NCI-H69 (cell line): ENCODE data around the gene GPRIN3.

Experiments used
- DNase-seq: peaks from one replicate; lab custom pipeline; 2025; lab: John Stamatoyannopoulos, UW

GPRIN3 gene

GRCh38 chr4:89307446-89308160 is at the start of gene GPRIN3:
GPRIN3 (minus strand) TSS chr4:89307800; CDS start chr4:89250110, 57,690 bp downstream.
- peak; percentile 91 for DNase-seq

- peak; percentile 60 for DNase-seq
These were observed 49.7 kb upstream of the GPRIN3 start for GRCh38 chr4:89357340-89357739.

GRCh38 chr4:89356086-89356485 is 48.5 kb upstream of the GPRIN3 start:
- DNase-seq, result peak; percentile 88

GRCh38 chr4:89353514-89353913 is 45.9 kb upstream of the GPRIN3 start:
- peak; percentile 6 for DNase-seq

GRCh38 chr4:89352541-89352940 is 44.9 kb upstream of the GPRIN3 start:
- peak; percentile 69 for DNase-seq

- DNase-seq, result no peak
These were observed 43.6 kb upstream of the GPRIN3 start for GRCh38 chr4:89351201-89351600.

GRCh38 chr4:89347363-89348025 is 39.9 kb upstream of the GPRIN3 start:
- DNase-seq, result no peak

GRCh38 chr4:89344571-89344970 is 37.0 kb upstream of the GPRIN3 start:
- no peak for DNase-seq

GRCh38 chr4:89338206-89338605 is 30.6 kb upstream of the GPRIN3 start:
- no peak for DNase-seq

- no peak for DNase-seq
These were observed 30.1 kb upstream of the GPRIN3 start for GRCh38 chr4:89337681-89338080.

GRCh38 chr4:89336818-89337420 is 29.3 kb upstream of the GPRIN3 start:
- no peak for DNase-seq

GRCh38 chr4:89334830-89335229 is 27.2 kb upstream of the GPRIN3 start:
- no peak for DNase-seq

- no peak for DNase-seq
These were observed 26.7 kb upstream of the GPRIN3 start for GRCh38 chr4:89334311-89334710.

GRCh38 chr4:89331686-89332544 is 24.3 kb upstream of the GPRIN3 start:
- no peak for DNase-seq

GRCh38 chr4:89331197-89331596 is 23.6 kb upstream of the GPRIN3 start:
- DNase-seq, result no peak

- no peak for DNase-seq
These were observed 21.7 kb upstream of the GPRIN3 start for GRCh38 chr4:89329280-89329679.

- no peak for DNase-seq
These were observed 17.1 kb upstream of the GPRIN3 start for GRCh38 chr4:89324671-89325070.

GRCh38 chr4:89322671-89323070 is 15.1 kb upstream of the GPRIN3 start:
- DNase-seq, result no peak

- DNase-seq, result no peak
These were observed 12.2 kb upstream of the GPRIN3 start for GRCh38 chr4:89319756-89320155.

- peak; percentile 55 for DNase-seq
These were observed 9.3 kb upstream of the GPRIN3 start for GRCh38 chr4:89316931-89317366.

- DNase-seq, result no peak
These were observed 8.6 kb upstream of the GPRIN3 start for GRCh38 chr4:89316211-89316610.

- no peak for DNase-seq
These were observed 6.7 kb upstream of the GPRIN3 start for GRCh38 chr4:89314291-89314690.
